IMR-90 (cell line): ENCODE results near the gene UQCC5.

Experiments
- NFE2L2 ChIP-seq: fragments of 150-350 bp; IDR thresholded peaks from 2 replicates; pipeline ENCODE4 v1.6.1; 2016; ENCODE audit warnings: low read depth, mild to moderate bottlenecking, low read length
- POLR2A ChIP-seq: IDR thresholded peaks from 2 replicates; pipeline ENCODE4 v1.6.1; 2012; ENCODE audit warnings: mild to moderate bottlenecking, low read depth, low read length
- SMC3 ChIP-seq: fragments of 150-350 bp; IDR thresholded peaks from 2 replicates; pipeline ENCODE4 v1.6.1; 2016; ENCODE audit warnings: low read depth, mild to moderate bottlenecking, antibody characterized with exemption, low read length, moderate library complexity
- TF ChIP-seq, protein P1 (sequence below): conservative IDR thresholded peaks from 2 replicates; pipeline ENCODE4 v1.5.1; 2012; ENCODE audit warnings: mild to moderate bottlenecking, low read depth, low read length, improper control_type of control experiment

DNA sequence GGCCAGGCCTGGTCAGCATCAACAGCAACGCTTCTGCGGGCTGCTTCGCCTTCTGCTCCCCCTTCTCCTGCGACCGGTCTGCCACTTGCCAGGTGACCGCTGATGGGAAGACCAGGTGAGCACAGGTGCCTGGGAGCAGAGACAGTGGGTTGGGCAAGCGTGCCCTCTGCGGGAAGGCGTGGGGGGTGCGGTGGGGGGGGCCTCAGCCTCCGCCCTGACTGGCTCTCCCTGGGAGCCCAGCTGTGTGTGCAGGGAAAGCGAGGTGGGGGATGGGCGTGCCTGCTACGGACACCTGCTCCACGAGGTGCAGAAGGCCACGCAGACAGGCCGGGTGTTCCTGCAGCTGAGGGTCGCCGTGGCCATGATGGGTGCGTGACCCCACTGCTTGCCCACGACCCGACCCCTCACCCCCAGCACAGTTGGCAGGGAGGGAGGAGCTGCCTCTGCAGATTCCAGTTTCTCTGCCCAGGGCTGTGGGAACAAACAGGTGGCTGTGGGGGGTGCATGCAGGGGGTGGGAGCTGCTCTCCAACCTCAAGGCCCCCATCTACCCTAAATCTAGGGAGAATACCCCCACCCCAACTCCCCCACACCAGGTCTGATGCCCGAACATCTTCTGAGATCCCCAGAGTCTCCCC, 32.5 kb upstream of the UQCC5 start:
- TF ChIP-seq, protein P1, sequence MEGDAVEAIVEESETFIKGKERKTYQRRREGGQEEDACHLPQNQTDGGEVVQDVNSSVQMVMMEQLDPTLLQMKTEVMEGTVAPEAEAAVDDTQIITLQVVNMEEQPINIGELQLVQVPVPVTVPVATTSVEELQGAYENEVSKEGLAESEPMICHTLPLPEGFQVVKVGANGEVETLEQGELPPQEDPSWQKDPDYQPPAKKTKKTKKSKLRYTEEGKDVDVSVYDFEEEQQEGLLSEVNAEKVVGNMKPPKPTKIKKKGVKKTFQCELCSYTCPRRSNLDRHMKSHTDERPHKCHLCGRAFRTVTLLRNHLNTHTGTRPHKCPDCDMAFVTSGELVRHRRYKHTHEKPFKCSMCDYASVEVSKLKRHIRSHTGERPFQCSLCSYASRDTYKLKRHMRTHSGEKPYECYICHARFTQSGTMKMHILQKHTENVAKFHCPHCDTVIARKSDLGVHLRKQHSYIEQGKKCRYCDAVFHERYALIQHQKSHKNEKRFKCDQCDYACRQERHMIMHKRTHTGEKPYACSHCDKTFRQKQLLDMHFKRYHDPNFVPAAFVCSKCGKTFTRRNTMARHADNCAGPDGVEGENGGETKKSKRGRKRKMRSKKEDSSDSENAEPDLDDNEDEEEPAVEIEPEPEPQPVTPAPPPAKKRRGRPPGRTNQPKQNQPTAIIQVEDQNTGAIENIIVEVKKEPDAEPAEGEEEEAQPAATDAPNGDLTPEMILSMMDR: no peak
- TF ChIP-seq NFE2L2: no peak
- no peak for TF ChIP-seq POLR2A
- TF ChIP-seq SMC3: no peak
